K562 (cell line): ENCODE measurements around the gene SFI1. TPM values are rescaled to one million over a fixed set of nuclear protein-coding genes. Genes with fewer than 3 reads are reported as not detected.

Source experiments
- CTBP1 ChIP-seq: fragments of 450-650 bp; IDR thresholded peaks from 2 replicates; pipeline ENCODE4 v1.6.1; 2016; ENCODE audit warnings: borderline replicate concordance
- HBP1 ChIP-seq: fragments of 450-650 bp; formaldehyde crosslinking; IDR thresholded peaks from 2 replicates; pipeline ENCODE4 v1.4.0; 2022; ENCODE audit warnings: missing genetic modification characterization
- MCM2 ChIP-seq: fragments of 450-650 bp; IDR thresholded peaks from 2 replicates; pipeline ENCODE4 v1.6.1; 2017; ENCODE audit warnings: low read depth, mild to moderate bottlenecking
- MEF2A ChIP-seq: IDR thresholded peaks from 2 replicates; pipeline ENCODE4 v1.6.1; 2011; ENCODE audit warnings: low read depth, mild to moderate bottlenecking, low read length, moderate library complexity; ENCODE audit not compliant: control insufficient read depth
- MLLT1 ChIP-seq, 2 experiments: fragments of 450-650 bp; IDR thresholded peaks; 2 replicates each; pipeline ENCODE4 v1.6.1; 2016
- MTF1 ChIP-seq: fragments of 250-450 bp; sonication (Bioruptor Pico); IDR thresholded peaks from 2 replicates; pipeline ENCODE4 v1.9.0; 2021; ENCODE audit warnings: moderate library complexity, mild to moderate bottlenecking, inconsistent platforms, borderline replicate concordance
- NUFIP1 ChIP-seq: fragments of 450-650 bp; IDR thresholded peaks from 2 replicates; pipeline ENCODE4 v1.6.1; 2018; ENCODE audit not compliant: partially characterized antibody
- RBM17 ChIP-seq: fragments of 200-400 bp; formaldehyde crosslinking; IDR thresholded peaks from 2 replicates; pipeline ENCODE4 v1.6.1; 2017; ENCODE audit warnings: low read depth, mild to moderate bottlenecking, low read length, borderline replicate concordance
- SP1 ChIP-seq: sonication (generic); formaldehyde crosslinking; IDR thresholded peaks from 2 replicates; pipeline ENCODE4 v1.8.1; 2022; ENCODE audit warnings: mild to moderate bottlenecking, missing genetic modification reagents
- SP2 ChIP-seq: IDR thresholded peaks from 2 replicates; pipeline ENCODE4 v1.6.1; 2011; ENCODE audit warnings: mild to moderate bottlenecking, low read depth, low read length, moderate library complexity; ENCODE audit not compliant: poor library complexity, severe bottlenecking; ENCODE audit errors: extremely low read depth
- SRSF1 ChIP-seq: fragments of 200-400 bp; formaldehyde crosslinking; IDR thresholded peaks from 2 replicates; pipeline ENCODE4 v1.6.1; 2017; ENCODE audit warnings: mild to moderate bottlenecking, low read depth, low read length, moderate library complexity
- ZC3H4 ChIP-seq: sonication (generic); formaldehyde crosslinking; IDR thresholded peaks from 2 replicates; pipeline ENCODE4 v1.9.0; 2021; ENCODE audit warnings: missing genetic modification reagents, borderline replicate concordance
- ZNF253 ChIP-seq: fragments of 250-450 bp; sonication (Bioruptor Pico); conservative IDR thresholded peaks from 2 replicates; pipeline ENCODE4 v1.6.1; 2021; ENCODE audit warnings: mild to moderate bottlenecking
- ZNF79 ChIP-seq: fragments of 250-450 bp; sonication (Bioruptor Pico); IDR thresholded peaks from 2 replicates; pipeline ENCODE4 v1.4.0; 2020; ENCODE audit warnings: low read depth, mild to moderate bottlenecking, moderate library complexity
- polyA plus RNA-seq, 8 experiments: library from polyadenylated mRNA; depleted of rRNA in 4 of 8; stranded (reverse) in 5 of 8; unstranded in 3 of 8; fragments of >200 nt; fragmentation: Nextera tagmentation in 2 of 8; fragmentation: Illumina TruSeq in 1 of 8; extraction: Ambion mirVana in 2 of 8; extraction: Trizol in 1 of 8; gene quantifications; 2 replicates each; pipeline versions ENCODE4 v1.2.1 to v1.2.3, GENCODE V29; 2011 to 2014; ENCODE audit warnings: inconsistent platforms in 1 of 8, missing spikeins in 1 of 8
- total RNA-seq, 7 experiments: library from RNA; depleted of rRNA in 6 of 7; stranded (reverse); fragments of >200 nt in 6 of 7; fragmentation: Illumina TruSeq in 2 of 7; extraction: Trizol in 2 of 7; gene quantifications; 2 replicates each; pipeline versions ENCODE4 v1.2.1 to v1.2.3, GENCODE V29; 2011 to 2021; ENCODE audit warnings: low replicate concordance in 1 of 7
- TF ChIP-seq, protein P1 (sequence below): fragments of 450-650 bp; IDR thresholded peaks from 2 replicates; pipeline ENCODE4 v1.6.1; 2016; ENCODE audit warnings: borderline replicate concordance
- TF ChIP-seq, protein P2 (sequence below): fragments of 450-650 bp; formaldehyde crosslinking; IDR thresholded peaks from 2 replicates; pipeline ENCODE4 v1.4.0; 2020; ENCODE audit warnings: mild to moderate bottlenecking, mixed read lengths
- TF ChIP-seq, protein P3 (sequence below): fragments of 450-650 bp; formaldehyde crosslinking; IDR thresholded peaks from 2 replicates; pipeline ENCODE4 v1.4.0; 2022; ENCODE audit warnings: mild to moderate bottlenecking, moderate library complexity

Gene SFI1
- total and polyA plus RNA-seq, 9 of the 15 experiments (the other 6 are each of a cell fraction or from before 2014, with no cell fraction given), result 3.0 to 25.6 (median 14.1) TPM

- TF ChIP-seq MLLT1 (IDR thresholded peaks at IDR 0.05), result no peak
- no peak for TF ChIP-seq SRSF1
- TF ChIP-seq, protein P1, sequence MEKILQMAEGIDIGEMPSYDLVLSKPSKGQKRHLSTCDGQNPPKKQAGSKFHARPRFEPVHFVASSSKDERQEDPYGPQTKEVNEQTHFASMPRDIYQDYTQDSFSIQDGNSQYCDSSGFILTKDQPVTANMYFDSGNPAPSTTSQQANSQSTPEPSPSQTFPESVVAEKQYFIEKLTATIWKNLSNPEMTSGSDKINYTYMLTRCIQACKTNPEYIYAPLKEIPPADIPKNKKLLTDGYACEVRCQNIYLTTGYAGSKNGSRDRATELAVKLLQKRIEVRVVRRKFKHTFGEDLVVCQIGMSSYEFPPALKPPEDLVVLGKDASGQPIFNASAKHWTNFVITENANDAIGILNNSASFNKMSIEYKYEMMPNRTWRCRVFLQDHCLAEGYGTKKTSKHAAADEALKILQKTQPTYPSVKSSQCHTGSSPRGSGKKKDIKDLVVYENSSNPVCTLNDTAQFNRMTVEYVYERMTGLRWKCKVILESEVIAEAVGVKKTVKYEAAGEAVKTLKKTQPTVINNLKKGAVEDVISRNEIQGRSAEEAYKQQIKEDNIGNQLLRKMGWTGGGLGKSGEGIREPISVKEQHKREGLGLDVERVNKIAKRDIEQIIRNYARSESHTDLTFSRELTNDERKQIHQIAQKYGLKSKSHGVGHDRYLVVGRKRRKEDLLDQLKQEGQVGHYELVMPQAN, result peak; percentile 93
- no peak for TF ChIP-seq RBM17
- TF ChIP-seq ZNF79 (CRISPR knock-in tag), result no peak
- TF ChIP-seq, protein P2, sequence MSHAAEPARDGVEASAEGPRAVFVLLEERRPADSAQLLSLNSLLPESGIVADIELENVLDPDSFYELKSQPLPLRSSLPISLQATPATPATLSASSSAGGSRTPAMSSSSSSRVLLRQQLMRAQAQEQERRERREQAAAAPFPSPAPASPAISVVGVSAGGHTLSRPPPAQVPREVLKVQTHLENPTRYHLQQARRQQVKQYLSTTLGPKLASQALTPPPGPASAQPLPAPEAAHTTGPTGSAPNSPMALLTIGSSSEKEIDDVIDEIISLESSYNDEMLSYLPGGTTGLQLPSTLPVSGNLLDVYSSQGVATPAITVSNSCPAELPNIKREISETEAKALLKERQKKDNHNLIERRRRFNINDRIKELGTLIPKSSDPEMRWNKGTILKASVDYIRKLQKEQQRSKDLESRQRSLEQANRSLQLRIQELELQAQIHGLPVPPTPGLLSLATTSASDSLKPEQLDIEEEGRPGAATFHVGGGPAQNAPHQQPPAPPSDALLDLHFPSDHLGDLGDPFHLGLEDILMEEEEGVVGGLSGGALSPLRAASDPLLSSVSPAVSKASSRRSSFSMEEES (CRISPR knock-in tag), result no peak
- no peak for TF ChIP-seq NUFIP1
- no peak for TF ChIP-seq MCM2
- no peak for TF ChIP-seq MEF2A
- TF ChIP-seq ZNF253, result no peak
- no peak for TF ChIP-seq SP2
- no peak for TF ChIP-seq SP1 (CRISPR knock-in tag)
- no peak for TF ChIP-seq ZC3H4 (CRISPR knock-in tag)
- TF ChIP-seq, protein P3, sequence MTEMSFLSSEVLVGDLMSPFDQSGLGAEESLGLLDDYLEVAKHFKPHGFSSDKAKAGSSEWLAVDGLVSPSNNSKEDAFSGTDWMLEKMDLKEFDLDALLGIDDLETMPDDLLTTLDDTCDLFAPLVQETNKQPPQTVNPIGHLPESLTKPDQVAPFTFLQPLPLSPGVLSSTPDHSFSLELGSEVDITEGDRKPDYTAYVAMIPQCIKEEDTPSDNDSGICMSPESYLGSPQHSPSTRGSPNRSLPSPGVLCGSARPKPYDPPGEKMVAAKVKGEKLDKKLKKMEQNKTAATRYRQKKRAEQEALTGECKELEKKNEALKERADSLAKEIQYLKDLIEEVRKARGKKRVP (CRISPR knock-in tag), result no peak
- no peak for TF ChIP-seq HBP1 (CRISPR knock-in tag)
- peak; percentile 61; the same call in 1 of the 2 replicates for TF ChIP-seq CTBP1
- TF ChIP-seq MTF1 (CRISPR knock-in tag), result no peak
These were observed 134.3 kb downstream of the SFI1 start (continued) for GRCh38 chr22:31630331-31631329.
